ENCODE data around the gene FAM131A.

FAM131A gene

DNA sequence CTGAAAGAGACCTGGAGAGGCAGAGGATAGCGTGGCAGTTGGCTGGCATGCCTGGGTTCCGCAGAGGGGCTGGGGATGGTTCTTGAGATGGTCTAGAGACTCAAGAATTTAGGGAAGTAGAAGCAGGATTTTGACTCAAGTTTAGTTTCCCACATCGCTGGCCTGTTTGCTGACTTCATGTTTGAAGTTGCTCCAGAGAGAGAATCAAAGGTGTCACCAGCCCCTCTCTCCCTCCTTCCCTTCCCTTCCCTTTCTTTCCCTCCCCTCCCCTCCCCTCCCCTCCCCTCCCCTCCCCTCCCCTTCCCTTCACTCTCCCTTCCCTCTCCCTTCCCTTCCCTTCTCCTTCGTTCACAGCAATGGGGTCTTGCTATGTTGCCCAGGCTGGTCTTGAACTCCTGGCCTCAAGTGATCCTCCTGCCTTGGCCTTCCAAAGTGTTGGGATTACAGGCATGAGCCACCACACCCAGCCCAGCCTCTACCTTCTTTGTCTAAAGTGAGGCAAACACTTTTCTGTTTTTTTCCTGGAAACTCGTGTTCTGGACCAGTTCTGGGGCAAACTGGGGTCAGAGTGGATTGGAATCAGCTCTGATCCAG lies 52.6 kb downstream of the FAM131A start:
- TF ChIP-seq, protein P1, sequence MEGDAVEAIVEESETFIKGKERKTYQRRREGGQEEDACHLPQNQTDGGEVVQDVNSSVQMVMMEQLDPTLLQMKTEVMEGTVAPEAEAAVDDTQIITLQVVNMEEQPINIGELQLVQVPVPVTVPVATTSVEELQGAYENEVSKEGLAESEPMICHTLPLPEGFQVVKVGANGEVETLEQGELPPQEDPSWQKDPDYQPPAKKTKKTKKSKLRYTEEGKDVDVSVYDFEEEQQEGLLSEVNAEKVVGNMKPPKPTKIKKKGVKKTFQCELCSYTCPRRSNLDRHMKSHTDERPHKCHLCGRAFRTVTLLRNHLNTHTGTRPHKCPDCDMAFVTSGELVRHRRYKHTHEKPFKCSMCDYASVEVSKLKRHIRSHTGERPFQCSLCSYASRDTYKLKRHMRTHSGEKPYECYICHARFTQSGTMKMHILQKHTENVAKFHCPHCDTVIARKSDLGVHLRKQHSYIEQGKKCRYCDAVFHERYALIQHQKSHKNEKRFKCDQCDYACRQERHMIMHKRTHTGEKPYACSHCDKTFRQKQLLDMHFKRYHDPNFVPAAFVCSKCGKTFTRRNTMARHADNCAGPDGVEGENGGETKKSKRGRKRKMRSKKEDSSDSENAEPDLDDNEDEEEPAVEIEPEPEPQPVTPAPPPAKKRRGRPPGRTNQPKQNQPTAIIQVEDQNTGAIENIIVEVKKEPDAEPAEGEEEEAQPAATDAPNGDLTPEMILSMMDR (IDR thresholded peaks at IDR 0.05; ENCODE audit: low read length, missing control alignments): no peak
- DNase-seq (ENCODE audit: low read depth): no peak
- no peak overlapping the region for H3K4me3 ChIP-seq (replicated peaks; ENCODE audit: low read depth, low read length)

DNA sequence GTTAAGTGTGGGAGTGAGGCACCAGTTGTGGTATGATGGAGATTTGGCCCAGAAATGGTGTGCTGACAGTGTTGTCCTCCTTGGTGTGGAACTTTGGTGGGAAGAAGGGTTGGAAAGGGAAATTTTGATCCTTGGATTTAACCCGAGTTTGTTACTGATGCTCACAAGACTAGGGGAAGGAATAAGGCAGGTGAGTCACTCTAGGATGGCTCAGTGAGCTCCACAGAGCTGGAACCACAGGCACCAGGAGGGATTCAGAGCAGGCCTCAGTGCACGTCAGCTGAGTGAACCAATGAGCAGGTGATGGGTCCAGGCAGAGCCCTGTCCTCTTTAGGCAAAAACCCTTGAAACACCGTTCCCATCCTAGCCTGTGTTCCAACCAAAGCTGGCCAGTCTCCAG lies 53.9 kb downstream of the FAM131A start:
- no peak for DNase-seq (ENCODE audit: low read depth)
- H3K4me3 ChIP-seq (replicated peaks; ENCODE audit: low read depth, low read length): no peak overlapping the region
- TF ChIP-seq, protein P1 (IDR thresholded peaks at IDR 0.05; ENCODE audit: low read length, missing control alignments): no peak

DNA sequence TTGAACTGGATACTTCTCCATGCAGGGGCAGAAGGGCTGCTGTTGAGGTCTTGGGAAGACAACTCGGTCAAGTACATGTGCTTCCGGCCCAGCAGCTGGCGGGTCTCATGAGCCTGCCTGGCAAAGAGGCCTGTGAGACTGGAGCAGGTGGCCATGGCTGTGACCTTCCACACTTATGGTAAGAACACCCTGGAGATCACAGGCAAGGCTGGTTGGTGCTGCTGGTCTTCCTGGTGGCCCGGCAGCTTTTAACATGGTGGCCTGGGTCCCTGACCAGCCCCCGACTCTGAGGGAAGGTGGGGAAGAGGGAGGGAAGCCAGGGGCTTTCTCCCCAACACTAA lies 57.9 kb downstream of the FAM131A start:
- no peak for DNase-seq (ENCODE audit: low read depth)
- TF ChIP-seq, protein P1 (IDR thresholded peaks at IDR 0.05; ENCODE audit: low read length, missing control alignments): no peak
- H3K4me3 ChIP-seq (replicated peaks; ENCODE audit: low read depth, low read length): no peak overlapping the region

All from fibroblast of pulmonary artery (primary cell).